NT2/D1 (cell line): ENCODE measurements around the gene IL15RA.

Experiments used
- YY1 ChIP-seq: IDR thresholded peaks from 2 replicates; pipeline ENCODE4 v1.6.1; 2011; ENCODE audit not compliant: insufficient read length, insufficient read depth
- ZNF274 ChIP-seq: IDR thresholded peaks from 2 replicates; pipeline ENCODE4 v1.6.1; 2011; ENCODE audit warnings: mild to moderate bottlenecking, low read depth, low read length

DNA sequence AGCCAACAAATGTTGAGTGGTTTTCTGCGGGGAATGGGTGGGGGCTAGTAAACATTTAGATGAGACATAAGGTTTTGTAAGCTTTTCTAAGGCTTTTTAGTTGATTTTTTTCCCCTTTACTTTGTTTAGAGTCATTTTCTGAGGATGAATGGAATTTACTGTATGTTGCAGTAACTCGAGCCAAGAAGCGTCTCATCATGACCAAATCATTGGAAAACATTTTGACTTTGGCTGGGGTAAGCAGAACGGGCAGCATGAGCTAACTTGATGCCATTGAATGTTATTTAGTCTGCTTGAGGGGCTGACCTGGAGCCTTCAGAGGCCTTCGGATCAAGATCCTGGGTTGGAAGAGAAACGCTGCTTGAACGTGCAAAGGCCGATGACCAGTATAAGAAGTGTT lies 50.0 kb downstream of the IL15RA start:
- TF ChIP-seq ZNF274 (no peak), YY1 (no peak)
